HG03354 (cell line): ENCODE measurements around the gene KIAA1210.

Source experiments
- ATAC-seq: cut with Tn5 transposase; IDR thresholded peaks from one replicate; pipeline ENCODE4 v1.9.1; 2021; ENCODE audit warnings: mild to moderate bottlenecking; ENCODE audit not compliant: unreplicated experiment, poor library complexity, severe bottlenecking

Gene KIAA1210

DNA sequence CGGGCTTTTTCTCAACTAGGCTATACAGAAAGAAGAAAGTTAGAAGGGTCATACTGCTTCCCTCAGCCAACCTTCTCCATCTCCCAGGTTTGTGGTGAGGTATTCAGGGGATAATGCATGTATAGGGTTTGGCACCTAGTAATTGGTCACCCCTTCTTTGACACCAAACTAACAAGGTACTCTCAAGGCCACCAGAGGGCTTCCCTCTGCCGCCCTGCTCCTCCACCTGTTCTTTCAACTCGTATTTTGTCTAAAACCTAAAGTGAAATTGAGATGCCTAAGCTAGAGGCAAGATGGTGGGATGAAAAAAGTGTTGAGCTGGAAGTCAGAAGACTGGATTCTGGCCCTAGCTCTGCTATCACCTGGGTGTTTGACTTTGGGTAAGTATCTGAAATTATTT, 32.8 kb downstream of the KIAA1210 start:
- no peak for ATAC-seq

DNA sequence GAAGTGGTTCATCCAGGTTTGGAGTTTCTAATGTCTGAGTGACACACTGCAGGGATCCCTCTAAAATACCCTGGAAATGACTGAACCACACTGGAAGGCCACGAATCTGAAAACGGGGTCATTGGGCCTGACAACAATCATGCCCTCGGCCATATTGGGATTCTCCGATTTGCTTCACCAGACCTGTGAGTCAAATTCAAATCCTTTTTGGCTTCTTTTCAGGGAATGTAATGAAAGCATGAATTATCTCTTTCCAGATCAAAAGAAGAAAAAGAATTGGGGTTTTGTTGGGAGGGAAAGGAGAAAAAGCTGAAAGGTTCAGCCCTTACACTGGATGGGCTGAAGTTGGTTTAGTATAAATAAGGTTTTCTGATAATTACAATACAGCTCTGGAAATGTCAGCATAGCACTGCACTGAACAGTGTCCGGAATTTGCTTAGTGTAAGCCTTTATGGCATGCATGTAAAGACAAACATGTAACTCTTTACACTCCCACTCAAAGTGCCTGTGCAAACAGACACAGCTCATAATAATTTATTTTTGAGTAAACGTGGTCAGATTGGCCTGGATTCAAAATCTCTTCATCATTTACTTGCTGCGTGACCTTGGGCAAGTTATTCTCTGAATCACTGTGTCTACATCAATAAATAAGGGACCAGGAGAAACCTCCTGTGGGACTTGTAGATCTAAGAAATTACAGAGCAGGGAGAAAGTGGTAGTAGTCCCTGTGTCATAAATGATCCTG, 33.4 kb downstream of the KIAA1210 start:
- ATAC-seq, result no peak

DNA sequence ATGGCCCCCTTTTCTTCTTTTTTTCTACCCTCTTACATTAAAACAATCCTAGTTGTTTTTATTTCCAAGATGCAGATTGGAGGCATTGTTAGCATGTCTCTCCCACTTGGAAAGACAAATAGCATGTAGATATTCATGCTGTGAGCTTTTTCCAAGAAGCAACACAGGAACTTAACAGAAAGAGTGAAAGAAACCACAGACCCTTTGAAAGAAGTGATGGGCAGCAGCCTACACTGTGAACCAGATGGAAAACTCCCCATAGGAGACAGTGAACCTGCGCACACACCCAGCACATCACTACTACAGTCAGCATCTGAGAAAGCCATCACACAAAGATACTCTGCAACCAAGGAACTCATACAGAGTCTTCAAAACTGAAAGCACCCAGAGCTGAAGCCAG, 37.0 kb downstream of the KIAA1210 start:
- ATAC-seq, result no peak

DNA sequence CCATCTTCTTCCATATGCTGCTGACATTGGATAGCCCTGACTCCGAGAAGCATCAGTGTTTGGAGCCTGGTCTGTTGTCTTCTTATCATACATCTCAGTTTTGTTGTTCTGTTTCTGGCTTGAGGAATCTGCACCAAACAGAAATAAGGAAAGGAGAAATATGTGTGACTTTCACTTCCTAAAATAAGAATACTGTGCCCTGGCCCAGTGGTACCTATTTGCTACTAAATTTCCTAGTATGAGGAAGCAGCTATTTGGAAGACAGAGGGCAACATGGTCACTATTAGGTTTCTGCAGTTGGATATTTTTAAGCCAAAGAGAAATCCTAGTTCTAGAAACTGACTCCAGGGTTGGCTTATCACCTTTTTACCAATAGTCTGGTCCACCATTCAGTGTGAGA, 38.0 kb downstream of the KIAA1210 start:
- ATAC-seq, result no peak

DNA sequence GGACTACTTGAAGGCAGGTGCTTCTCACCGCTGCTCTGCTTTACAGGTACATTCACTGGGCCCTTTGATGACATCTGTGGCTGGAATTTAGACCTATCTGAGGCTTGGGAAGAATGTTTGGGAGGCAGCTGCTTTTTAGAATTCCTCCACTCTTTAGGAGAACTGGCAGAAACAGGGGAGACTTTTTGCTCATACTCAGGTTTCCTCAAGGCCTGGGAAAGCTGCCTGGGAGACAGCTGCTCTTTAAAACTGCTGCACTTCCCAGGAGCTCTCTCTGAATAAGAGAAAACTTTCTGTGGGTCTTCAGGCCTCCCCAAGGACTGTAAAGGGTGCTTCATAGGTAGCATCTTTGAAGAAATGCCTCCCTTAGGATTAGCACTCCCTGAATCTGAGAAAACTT, 40.5 kb downstream of the KIAA1210 start:
- no peak for ATAC-seq

DNA sequence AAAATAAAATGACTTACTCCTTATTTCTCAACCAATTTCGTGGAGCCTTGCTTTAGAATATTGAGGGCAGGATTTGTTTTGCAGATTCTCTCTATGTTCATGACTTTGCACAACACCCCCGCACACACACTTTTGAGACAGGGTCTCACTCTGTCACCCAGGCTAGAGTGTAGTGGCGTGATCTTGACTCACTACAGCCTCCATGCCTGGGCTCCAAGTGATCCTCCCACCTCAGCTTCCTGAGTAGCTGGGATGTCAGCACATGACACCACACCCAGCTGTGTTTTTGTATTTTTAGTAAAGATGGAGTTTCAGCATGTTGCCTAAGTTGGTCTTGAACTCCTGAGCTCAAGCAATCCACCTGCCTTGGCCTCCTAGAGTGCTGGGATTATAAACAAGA, 42.8 kb downstream of the KIAA1210 start:
- no peak for ATAC-seq

DNA sequence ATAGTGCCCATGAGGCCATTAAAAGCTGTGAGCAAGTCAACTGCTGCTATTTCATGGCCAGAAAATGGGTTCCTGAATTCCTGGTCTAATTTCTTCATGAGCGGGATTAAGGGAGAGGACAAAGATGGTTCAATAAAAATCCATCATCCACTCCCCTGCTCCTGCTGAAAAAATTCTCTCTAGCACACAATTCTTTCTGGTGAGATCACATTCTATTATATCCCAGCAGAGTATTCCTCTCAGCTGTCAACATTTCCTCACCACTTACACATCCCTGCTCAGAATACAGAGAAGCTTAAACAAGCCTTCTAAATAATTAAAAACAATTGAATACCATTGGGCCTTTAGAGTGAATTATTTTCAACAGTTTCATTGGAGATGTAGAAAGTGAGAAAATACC, 45.3 kb downstream of the KIAA1210 start:
- ATAC-seq, result no peak

DNA sequence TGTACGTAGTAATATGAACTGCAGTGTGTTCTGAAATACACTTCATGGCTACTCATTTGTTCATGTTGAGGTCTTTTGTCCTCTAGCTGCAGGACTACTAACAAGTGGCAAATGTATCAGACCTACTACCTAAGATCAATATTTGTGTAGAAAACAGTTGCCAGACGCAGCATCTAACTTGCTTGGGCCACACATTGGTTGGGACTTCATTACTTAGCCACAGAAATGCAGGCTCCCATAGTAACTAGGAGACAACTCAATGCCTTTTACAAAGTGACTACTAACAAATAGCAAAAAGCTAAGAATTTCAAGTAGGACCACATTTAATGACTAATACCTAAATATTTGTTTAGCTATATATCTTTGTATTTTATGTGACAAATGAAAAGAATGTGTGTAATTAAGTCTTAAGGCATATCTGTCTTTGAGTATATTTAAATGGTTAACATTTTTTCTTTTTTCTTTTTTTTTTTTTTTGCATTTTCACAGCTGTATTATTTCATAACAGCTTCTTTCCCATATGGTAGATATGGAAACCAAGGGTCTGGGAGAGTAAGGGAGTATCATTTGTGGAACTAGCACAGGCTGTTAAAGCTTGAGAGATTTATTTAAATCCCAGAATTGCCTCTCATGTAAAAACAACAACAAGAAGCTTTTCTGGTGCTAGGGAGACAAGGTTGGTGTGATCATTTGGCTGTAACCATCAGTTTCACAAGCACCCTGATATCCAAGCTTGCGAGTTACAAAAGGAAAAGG, 52.2 kb downstream of the KIAA1210 start:
- ATAC-seq, result no peak

DNA sequence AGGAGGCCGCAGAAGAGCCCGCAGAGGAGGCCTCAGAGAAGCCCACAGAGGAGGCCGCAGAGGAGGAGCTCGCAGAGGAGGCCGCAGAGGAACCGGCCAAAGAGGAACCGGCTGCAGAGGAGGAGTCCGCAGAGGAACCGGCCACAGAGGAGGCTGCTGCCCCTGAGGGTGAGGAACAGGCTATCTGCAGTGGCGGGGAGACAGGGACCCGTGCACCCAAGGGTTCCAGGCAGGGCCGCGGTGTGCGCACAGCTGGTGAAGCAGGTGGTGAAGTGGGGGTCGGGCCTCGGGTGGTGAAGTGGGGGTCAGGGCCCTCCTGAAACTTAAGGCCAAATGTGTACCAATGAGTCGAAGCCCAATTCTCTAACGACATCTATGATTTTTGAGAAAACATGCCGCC, 53.7 kb downstream of the KIAA1210 start:
- no peak for ATAC-seq

DNA sequence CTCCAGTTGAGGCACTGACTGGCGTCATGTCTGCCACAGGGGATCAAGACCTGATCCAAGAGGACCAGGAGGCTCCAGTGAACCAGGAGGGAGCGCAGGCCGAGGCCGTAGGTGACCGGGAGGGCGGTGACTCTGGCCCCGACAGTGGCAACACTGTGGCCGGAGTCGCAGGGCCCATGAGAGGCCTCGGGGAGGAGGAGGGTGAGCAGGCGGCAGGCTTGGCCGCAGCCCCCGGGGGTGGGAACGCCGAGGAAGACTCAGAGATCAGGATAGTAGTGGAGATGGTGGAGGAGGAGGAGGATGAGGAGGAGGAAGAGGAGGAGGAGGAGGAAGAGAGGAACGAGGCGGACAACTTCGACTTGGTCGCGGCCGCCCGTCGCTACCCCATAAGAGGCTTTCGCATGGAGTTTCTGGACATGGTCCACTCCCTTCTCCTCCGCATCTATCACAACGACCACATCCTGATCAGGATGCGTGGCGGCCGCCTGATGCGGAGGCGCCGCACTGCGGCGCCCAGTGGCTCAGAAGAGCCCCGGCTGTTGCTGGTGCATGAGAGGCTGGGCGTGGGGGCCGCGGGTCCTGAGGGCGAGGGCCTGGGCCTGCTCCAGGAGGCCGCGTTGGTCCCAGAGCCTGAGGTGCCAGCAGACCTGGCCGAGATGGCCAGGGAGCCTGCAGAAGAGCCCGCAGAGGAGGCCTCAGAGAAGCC, 54.3 kb downstream of the KIAA1210 start:
- ATAC-seq, result no peak

DNA sequence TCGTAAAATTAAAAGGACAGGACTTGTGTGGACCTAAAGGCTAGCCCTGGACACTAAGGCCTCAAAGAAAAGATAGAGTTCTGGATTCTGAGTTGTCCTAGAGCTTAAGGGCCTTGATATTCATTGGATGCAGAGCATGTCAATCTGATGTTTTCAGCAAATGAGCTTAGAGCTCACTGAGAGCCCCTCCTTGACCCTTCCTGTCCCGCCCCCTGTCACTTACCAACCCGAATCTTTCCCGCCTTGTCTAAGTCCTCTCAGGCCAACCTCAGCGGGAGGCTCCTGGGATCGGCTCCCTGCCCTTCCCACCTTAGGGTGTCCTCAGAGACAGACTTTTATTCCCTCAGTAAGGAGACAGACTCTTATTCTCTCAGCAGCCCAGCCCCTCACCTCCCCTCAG, 54.9 kb downstream of the KIAA1210 start, which contains the start of gene CT47C1:
TSS of gene CT47C1 (plus strand) at position 250 of the 400 bp plus-strand sequence. CDS start 233 bp downstream, outside the sequence.
- ATAC-seq, result no peak

DNA sequence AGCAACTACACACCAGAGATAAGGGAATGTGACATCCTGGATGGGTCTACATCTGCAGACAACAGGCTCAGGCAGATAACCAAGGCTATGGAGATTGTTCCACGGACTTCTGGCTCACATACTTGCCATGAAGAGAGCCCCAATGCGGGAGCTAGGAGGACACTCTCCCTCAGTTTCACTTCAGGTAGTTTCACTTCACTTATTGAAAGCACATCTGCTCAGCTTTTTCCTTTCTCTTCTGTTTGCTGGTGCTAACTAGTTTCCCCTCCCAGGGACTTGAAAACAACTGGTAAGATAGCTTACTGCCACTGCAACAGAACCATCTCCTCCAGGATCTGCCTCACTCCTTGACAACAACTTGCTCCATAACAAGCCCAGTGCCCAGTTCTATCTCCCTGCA, 56.2 kb downstream of the KIAA1210 start:
- ATAC-seq, result peak; percentile 81

DNA sequence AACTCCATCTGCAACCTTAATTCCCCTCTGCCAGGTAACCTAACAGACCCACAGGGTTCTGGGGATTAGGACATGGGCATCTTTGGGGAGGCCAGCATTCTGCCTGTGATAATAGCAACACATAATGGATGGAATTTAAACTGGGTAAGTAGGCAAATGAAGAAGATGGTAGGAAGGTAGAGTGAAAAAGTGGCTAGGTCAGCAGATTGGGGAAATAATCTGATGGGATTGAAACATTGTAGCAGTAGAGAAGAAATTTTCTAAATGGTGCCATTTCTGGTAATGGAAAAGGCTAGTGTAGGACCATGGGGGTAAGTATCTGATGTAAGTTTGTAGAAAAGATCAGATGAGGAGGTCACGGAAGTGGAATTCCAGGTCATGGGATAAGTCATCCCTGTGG, 57.9 kb downstream of the KIAA1210 start:
- no peak for ATAC-seq

DNA sequence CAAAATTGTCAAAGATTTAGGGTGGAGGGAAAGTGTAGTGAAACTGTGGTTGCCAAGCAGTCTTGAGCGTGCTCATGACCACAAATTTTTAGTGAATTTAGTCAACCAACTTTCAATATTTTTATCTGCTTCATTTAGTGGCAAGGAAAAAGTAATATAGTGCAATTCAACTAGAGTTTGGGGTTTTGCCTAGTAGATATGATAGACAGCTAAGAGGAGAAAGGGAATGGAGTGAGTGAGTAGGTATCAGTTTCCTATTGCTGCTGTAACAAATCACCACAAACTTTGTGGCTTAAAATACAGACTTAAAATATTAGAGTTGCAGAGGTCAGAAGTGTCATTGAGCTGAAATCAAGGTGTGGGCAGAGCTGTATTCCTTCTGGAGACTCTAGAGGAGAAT, 58.5 kb downstream of the KIAA1210 start:
- ATAC-seq, result no peak

DNA sequence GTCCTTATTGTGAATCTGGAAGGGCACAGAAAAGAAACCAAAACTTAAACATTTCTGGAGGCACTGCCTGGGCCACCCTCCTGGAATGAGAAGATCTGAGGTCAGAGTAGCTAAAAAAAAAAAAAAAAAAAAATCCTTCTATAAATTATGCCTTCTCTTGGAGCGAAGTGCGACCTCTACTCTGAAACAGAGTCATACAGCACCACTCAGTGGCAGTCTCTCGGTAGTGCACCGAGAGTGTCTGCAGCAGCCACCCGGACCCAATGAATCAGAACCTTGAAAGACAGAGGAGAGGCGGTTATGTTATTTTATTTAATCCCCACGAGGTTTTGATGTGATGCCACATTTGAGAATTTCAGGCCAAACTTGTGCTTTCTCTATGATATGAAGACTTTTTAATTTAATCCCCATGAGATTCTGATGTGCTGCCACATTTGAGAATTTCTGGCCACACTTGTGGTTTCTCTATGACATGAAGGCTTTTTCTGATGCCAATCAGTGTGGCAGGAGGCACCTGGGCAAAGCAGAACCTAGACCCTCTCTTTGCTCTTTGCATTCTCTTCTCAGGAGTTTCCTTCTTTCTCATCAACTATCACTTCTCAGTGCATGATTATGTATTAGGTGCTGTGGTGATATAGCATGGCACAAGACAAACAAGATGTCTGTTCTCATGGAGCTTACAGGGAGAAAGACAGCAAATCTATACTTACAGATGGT, 60.4 kb downstream of the KIAA1210 start:
- ATAC-seq, result peak; percentile 48

DNA sequence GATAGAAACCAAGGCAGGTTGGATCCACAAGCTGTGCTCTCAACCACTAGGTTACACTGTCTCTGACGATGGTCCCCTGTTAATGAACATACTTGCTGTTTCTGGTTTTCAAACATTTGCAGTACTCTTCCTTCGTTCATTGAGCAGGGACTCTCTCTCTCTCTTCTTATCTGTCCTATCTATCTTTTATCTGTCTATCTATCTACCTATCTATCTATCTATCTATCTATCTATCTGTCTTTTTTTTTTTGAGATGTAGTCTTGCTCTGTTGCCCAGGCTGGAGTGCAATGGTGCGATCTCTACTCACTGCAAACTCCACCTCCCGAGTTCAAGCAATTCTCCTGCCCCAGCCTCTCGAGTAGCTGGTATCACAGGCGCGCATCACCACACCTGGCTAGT, 64.2 kb downstream of the KIAA1210 start:
- ATAC-seq, result no peak

DNA sequence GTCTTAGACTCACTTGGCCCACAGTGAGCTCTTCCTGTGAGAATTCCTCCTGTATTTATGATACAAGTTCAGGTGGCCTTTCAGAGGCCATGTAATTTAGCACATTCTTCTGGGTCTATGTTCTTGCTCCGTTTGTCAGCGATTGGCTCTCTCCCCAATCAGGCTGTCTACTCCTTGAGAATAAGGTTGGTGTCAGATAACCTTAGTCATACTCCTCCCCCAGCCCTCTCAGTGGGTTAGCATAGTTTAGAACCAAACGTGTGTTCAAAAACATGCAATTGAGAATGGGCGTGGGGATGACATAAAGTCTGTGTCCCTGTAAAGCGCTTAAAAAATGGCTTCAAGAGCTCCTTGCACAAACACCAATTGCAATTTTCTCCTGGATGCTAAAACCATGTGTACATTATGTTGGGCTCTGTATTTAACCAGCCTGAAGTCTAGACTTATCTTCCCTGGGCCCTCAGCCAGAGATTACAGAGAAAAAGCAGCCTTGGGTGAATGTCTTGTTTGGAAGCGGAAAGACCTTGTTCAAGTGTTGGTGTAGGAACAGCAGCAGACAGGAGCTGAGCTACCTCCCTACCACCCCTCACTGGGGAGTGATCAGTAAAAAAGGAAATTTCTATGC, 64.8 kb downstream of the KIAA1210 start:
- no peak for ATAC-seq

DNA sequence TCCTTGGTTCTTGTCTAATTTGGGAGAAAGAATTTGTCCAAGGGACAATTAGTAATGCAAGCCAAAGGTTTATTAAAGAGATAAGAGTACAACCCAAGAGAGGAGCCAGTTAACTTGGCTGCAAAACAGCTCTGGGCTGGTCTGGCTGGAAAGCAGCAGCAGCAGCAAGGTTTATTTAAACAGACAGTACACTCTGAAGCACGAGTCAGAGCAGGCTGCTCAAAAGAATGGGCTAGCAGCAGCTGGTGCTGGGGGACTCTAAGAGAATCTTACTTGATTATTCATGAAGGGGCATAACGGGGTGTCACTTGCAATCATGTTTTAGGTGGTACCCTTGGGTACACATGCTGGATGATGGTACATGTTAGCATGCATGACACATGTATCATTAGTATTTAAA, 71.9 kb downstream of the KIAA1210 start:
- ATAC-seq, result no peak

DNA sequence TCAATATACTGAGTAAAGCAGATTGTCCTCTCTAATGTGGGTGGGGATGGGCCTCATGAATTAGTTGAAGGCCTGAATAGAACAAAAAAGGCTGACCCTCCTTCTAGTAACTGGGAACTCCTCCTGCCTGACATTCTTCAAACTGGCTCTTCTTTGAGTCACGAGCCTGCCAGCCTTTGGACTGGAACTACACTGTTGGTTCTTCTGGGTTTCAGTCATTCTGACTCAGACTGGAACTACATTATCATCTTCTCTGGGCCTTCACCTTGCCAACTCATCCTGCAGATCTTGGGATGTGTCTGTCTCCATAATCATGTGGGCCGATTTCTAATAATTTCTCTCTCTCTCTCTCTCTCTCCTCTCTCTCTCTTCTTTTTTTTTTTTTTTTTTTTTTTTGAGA, 81.7 kb downstream of the KIAA1210 start:
- ATAC-seq, result no peak

DNA sequence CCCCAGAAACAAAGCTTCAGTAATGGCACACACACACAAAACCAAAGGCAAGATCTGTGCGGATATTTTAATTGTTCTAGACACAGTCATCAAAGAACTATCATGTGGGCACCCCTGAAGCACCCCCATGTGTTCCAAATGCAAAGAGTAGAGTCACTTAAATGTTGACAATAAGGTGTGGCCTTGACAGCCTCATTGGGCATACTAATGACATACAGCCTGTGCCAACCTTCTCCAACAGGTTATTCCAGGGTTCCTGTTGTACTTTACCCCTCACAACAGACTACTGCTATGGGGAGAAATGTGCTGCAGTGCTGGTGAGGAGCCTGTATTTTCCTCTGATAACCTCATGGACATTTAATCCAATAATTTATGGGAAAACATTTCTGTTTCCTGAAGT, 84.6 kb downstream of the KIAA1210 start:
- ATAC-seq, result no peak
